ENCODE measurements around the gene TP53BP2. TPM values are rescaled to one million over a fixed set of nuclear protein-coding genes. Genes with fewer than 3 reads are reported as not detected.

TP53BP2 gene
- total RNA-seq, 2 experiments from 2014 or later: 21.1 to 21.7 TPM

GRCh38 chr1:223794136-223794880, 51.4 kb downstream of the TP53BP2 start:
- Histone ChIP-seq H3K9me2 (ENCODE audit: insufficient read depth, low read length) (no peaks in the 10 kb centered on the region), H3K79me2 (ENCODE audit: insufficient read depth, low read depth, low read length) (no peaks in the 10 kb centered on the region), H3K4me3 (ENCODE audit: low read depth, low read length, poor library complexity, severe bottlenecking) (no peak overlapping the region), H3K4me2 (ENCODE audit: low read length) (no peak overlapping the region), H4K20me1 (ENCODE audit: insufficient read depth, low read length) (no peaks in the 10 kb centered on the region), H3K36me3 (ENCODE audit: insufficient read depth, low read length) (peaks cover 39% of the 10 kb centered on the region), H3K9me3 (ENCODE audit: low read length) (no peaks in the 10 kb centered on the region), H3K4me1 (ENCODE audit: insufficient read depth, low read length, poor library complexity, severe bottlenecking) (no peaks in the 10 kb centered on the region), H2AFZ (ENCODE audit: low read length) (no peak overlapping the region), H3K27ac (ENCODE audit: low read depth, low read length, poor library complexity, severe bottlenecking) (no peak overlapping the region)
- ChIA-PET POLR2A (interaction anchor here (0.7 kb wide), 1 partner anchor 199 kb away, joined by 3 read pairs; no protein-coding TSS in a partner anchor), CTCF (ENCODE audit: unreplicated experiment) (no interaction called here)
- DNase-seq (ENCODE audit: low spot score): no peak
- no TSS peak for BruUV-seq (replicated peaks)
- intact Hi-C loops (cut with micrococcal nuclease; ENCODE audit: unreplicated experiment): no loop called here
- no peak for TF ChIP-seq CTCF (conservative IDR thresholded peaks at IDR 0.05; ENCODE audit: low read length)
- TF ChIP-seq EZH2phosphoT487 (IDR thresholded peaks at IDR 0.05; ENCODE audit: borderline replicate concordance, low read depth, low read length): no peak

GRCh38 chr1:223793716-223794115, 52.0 kb downstream of the TP53BP2 start:
- H3K4me1 ChIP-seq (ENCODE audit: insufficient read depth, low read length, poor library complexity, severe bottlenecking): no peaks in the 10 kb centered on the region
- H3K4me2 ChIP-seq (ENCODE audit: low read length): no peak overlapping the region
- ChIA-PET CTCF (ENCODE audit: unreplicated experiment) (no interaction called here), POLR2A (interaction anchor here (0.7 kb wide), 1 partner anchor 199 kb away, joined by 3 read pairs; no protein-coding TSS in a partner anchor)
- DNase-seq (ENCODE audit: low spot score): no peak
- BruUV-seq (replicated peaks): no TSS peak
- peaks cover 40% of the 10 kb centered on the region for H3K36me3 ChIP-seq (ENCODE audit: insufficient read depth, low read length)
- no peak overlapping the region for H3K27ac ChIP-seq (ENCODE audit: low read depth, low read length, poor library complexity, severe bottlenecking)
- H3K9me2 ChIP-seq (ENCODE audit: insufficient read depth, low read length): no peaks in the 10 kb centered on the region
- no peak overlapping the region for H2AFZ ChIP-seq (ENCODE audit: low read length)
- no peaks in the 10 kb centered on the region for H3K79me2 ChIP-seq (ENCODE audit: insufficient read depth, low read depth, low read length)
- no peaks in the 10 kb centered on the region for H4K20me1 ChIP-seq (ENCODE audit: insufficient read depth, low read length)
- intact Hi-C loops (cut with micrococcal nuclease; ENCODE audit: unreplicated experiment): no loop called here
- no peak for TF ChIP-seq CTCF (conservative IDR thresholded peaks at IDR 0.05; ENCODE audit: low read length)
- no peak overlapping the region for H3K4me3 ChIP-seq (ENCODE audit: low read depth, low read length, poor library complexity, severe bottlenecking)
- no peaks in the 10 kb centered on the region for H3K9me3 ChIP-seq (ENCODE audit: low read length)

- CTCF ChIA-PET (ENCODE audit: unreplicated experiment): no interaction called here
- H3K4me2 ChIP-seq (ENCODE audit: low read length): no peak overlapping the region
Observed at GRCh38 chr1:223792046-223792445, 53.7 kb downstream of the TP53BP2 start.

More at GRCh38 chr1:223792046-223792445, 53.7 kb downstream of the TP53BP2 start:
- Histone ChIP-seq H2AFZ (ENCODE audit: low read length) (no peak overlapping the region), H3K36me3 (ENCODE audit: insufficient read depth, low read length) (peaks cover 32% of the 10 kb centered on the region), H3K9me3 (ENCODE audit: low read length) (no peaks in the 10 kb centered on the region), H3K4me1 (ENCODE audit: insufficient read depth, low read length, poor library complexity, severe bottlenecking) (no peaks in the 10 kb centered on the region), H3K9me2 (ENCODE audit: insufficient read depth, low read length) (no peaks in the 10 kb centered on the region), H3K79me2 (ENCODE audit: insufficient read depth, low read depth, low read length) (no peaks in the 10 kb centered on the region), H3K27ac (ENCODE audit: low read depth, low read length, poor library complexity, severe bottlenecking) (no peak overlapping the region), H4K20me1 (ENCODE audit: insufficient read depth, low read length) (no peaks in the 10 kb centered on the region), H3K4me3 (ENCODE audit: low read depth, low read length, poor library complexity, severe bottlenecking) (no peak overlapping the region)
- POLR2A ChIA-PET: interaction anchor here (0.6 kb wide), 1 partner anchor 679 kb away, joined by 3 read pairs; no protein-coding TSS in a partner anchor
- intact Hi-C loops (cut with micrococcal nuclease; ENCODE audit: unreplicated experiment): no loop called here
- BruUV-seq (replicated peaks): no TSS peak
- TF ChIP-seq CTCF (conservative IDR thresholded peaks at IDR 0.05; ENCODE audit: low read length) (no peak), EZH2phosphoT487 (IDR thresholded peaks at IDR 0.05; ENCODE audit: borderline replicate concordance, low read depth, low read length) (no peak)
- DNase-seq (ENCODE audit: low spot score): no peak

Measured in OCI-LY7 (cell line).